Measurements from ENCODE around the gene PHLDB2. TPM values are rescaled to one million over a fixed set of nuclear protein-coding genes. Genes with fewer than 3 reads are reported as not detected.
A peak's percentile ranks its signal among the peaks of the same experiment; 100 is the strongest.

PHLDB2 gene
- total RNA-seq, 1 donor from 2014 or later = 89.9 TPM

DNA sequence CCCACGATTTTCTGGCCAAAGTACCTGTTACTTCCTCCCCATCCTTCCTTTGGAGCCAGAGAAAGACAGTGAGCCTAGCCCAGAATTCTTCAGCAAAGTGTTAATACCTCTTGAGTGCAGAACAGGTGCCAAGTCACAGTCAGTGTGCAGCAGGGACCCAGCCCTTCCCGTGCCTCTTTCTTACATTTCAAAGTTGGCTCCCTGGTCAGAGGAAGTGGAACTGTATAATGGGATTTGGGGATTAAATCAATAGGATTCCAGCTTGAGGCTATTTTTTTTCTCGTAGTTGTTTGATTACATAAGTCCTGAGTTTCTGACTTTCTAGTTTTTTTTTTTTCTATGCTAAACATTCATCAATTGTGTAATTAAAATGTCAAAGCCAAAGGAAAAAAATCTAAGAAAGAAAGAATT, 67.2 kb downstream of the PHLDB2 start:
- DNase-seq = no peak

DNA sequence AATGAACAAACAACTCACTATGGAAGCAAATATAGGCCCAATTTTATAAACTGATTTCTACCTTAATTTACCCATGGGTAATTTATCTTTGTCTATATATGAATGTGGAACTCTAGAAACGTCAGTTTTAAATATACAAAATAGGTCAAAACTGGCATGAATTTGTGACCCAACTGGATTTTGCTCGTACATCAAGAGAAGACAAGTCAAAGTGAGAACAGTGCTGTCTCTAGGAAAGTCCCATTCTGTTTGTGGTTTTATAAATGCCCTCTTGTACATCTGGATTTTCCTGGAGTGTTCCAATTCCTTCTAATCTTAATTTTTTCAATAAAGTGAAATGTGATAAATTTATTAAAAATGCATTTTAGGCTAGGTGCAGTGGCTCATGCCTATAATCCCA, 69.5 kb downstream of the PHLDB2 start:
- no peak for DNase-seq

DNA sequence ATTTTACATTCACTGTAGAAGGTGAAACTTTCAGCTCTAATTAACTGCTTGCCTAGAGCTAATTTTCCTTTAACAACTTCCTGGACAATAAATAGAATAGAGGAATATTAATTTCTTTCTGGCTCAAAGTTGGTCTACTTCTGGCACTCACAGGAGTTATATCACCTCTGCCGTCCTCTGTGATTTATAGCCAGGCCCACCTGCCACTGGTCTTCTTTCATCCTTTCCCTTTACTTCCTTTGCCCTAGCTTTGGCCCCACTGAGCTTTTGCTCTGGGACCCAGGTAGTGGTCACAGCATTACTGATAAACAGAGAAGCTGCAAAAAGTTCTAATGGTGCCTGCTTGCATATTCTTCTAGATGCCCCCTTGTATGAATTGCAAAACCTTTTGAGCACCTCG, 70.4 kb downstream of the PHLDB2 start:
- no peak for DNase-seq

DNA sequence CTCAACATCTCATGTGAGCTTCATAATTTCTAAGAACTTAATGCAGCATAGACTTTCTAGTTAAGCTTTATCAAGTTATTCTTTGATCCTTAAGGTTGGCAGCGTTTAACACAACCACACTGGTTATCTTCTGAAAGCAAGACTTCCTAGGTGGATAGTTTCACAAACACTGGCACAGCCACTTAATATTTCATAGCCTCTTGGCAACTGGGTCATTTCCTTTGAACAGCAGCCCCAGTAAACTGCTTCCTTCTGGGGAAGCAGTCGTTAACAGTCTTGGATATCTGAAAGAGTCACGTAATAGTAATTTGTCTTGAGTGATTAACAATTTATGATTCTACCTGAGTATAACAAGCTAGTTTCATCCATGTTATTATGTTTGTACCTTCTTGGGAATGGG, 73.9 kb downstream of the PHLDB2 start:
- DNase-seq = peak; percentile 76

DNA sequence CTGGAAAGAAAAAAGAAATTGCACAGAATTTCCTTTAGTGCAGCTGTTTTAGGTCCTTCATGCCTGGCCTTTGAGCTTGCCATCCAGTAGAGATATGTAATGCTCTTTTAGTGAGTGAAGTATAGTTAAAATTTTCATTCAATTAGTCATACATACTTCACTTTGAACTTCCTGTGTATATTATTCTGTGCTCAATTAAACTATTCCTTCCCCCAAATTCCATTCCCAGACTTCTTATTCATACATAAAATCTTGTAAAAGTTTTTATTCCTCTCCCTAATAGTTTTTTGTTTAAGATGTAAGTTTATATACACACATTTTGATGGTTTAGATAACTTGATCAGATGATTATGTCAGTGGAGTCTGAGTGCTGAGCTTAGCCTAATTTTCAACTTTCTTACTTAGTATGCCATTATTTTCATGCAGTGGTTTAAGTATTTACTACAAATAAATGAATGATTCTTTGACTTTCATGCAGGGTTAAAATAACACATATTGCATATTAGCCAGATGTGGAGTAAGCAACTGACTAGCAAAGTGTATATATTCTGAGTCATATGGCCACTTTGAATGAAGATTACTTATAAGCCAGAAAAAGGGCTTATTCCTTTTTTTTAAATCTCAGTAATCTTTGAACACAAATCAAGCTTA, 77.3 kb downstream of the PHLDB2 start:
- DNase-seq = peak; percentile 69

DNA sequence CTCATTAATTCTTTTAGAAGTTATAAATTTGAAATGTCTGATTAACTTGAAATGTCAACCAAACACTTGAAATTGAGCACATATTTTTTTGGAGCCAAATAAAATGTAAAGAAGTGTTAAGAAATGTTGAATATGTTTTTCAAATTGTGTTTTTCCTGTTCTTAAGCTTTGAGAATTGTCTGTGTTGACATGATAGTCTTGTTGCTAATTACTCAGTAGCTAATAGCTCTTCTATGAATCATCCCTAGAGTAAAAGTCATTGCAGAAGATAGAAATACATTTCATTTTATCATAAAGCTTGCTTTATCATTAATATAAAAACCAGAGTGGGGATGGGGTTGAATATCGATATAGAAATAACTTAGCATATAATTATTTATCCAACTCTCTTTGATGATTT, 77.9 kb downstream of the PHLDB2 start:
- DNase-seq = peak; percentile 40

DNA sequence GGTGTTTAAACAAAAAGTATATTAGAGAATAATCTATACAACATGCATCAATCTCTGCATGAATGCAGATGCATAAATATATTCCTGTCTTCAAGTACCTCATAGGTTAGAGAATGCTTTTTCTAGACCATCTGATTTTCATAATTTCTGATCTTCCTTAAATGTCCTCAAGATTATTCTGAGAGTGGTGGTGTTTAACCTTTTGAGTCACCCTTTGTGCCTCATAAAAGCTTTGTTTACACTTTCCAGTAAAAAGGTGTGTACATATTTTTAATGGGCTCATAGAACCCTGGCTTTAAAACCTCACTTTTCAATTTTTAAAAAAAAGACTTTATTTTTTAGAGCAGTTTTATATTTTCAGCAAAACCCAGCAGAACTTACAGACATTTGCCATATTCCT, 78.8 kb downstream of the PHLDB2 start:
- DNase-seq = no peak

DNA sequence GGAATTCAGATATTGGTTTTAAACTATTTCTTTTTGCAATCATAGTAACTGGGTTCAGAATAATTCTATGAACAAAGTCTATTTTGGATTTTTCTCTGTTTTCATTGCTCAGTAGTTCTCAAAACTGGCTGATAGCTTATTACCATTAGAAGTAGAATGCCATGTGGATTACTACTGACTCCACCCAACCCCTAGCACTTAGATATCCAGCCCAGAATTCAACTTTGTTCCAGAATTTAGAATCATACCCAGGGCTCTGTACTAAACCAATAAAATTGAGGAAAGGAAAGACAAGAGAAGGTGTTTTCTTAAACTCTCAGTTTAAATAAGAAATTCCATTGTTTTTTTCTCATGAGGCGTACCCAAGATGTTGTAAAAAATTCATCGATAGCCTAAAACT, 80.8 kb downstream of the PHLDB2 start:
- DNase-seq = no peak

DNA sequence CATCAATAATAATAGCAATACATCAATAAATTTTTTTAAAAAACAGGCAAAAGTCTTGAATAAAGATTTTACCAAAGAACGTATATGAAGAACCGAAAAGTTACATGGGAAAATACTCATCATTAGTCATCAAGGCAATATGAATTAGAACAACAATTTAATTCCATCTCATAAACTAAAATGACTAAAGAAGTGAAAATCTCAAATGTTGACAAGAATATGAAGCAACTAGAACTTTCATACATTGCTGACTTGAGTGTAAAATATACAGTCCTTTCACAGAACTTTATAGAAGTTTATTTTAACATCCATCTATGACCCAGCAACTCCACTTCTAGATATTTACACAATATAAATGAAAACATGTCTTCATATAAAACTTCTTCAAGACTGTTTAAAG, 84.5 kb downstream of the PHLDB2 start:
- DNase-seq = no peak

DNA sequence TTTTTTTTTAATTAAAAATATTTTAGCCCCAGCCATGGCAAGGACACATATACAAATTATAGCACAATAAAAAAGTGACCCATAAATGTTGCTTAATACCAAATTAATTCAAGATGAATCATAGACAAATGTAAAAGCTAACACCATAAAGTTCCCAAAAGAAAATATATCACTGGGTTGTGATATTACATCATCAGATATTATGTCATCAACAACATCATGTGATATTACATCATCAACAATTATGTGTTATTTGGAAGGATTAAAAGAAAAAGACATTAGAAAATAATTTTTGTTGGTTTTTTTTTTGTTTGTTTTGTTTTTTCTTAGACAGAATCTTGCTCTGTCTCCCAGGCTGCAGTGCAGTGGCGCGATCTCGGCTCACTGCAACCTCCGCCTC, 85.3 kb downstream of the PHLDB2 start:
- DNase-seq = no peak

DNA sequence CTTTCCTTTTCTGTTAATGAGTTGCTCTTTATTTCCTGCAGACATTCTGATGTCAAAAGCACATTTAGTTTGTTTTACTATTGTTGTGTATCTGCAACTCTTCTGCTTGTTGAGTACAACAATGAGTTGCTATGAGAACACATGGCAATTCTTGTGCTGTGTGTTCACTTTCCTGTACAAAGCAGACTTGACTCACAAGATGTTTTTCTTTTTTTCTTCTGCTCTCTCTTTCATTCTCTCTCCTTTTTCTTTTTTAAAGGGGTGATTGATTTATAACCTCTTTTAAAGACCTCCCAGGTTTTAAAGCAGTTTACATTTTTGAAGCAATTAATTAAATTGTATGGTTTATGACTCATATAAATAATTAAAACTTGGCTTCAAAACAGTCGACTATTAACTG, 88.2 kb downstream of the PHLDB2 start:
- DNase-seq = peak; percentile 92

DNA sequence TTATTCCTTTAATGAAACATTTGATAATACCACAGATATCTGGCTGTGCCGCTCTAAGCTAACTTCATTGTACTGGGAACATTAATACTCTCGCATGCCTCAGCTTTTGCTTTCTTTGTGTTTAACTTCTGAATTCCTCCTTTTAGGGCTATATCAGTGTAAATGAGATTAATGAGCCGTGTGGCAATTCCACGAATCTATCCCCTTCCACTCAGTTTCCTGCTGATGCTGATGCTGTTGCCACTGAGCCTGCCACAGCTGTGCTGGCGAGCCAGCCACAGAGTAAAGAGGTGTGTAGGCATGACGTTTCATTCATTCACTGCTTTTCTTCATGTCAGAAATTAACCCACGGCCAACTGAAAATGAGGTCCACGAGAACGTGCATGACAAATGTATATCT, 89.7 kb downstream of the PHLDB2 start:
- DNase-seq = no peak

DNA sequence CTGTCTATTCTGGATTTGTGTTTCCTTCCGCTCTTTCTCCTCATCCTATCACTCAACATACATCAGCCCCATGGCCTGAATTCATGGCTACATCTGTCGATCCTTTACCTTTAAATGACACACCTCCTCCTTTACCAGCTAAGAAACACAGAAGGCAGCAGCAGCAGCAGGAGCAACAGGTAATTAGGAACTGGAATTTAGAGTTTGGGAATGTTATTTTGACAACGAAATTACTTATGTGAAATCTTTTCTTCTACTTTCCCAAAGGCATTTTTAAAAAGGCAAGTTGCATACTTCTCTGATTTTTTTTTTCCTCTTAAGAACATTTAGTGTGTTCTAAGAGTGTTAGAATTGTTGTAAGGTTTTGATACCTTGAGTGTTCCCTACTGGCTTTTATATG, 90.6 kb downstream of the PHLDB2 start:
- no peak for DNase-seq

DNA sequence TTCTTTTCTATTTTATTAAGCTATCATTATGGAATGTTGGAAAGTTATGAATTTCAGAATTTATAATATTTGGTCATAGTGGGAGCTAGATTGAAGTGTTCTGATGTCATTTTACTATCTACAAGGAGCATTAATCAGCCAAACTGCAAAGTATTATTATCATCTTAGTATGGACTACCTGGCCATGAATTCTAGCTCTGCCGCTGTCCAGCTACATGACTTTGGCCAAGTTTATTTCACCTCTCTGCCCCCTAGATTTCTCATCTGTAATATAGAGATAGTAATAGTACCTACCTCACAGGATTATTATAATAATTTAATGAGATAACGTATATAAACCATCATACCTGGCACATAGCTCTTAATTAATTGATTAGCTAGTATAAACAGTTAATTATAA, 92.0 kb downstream of the PHLDB2 start:
- DNase-seq = no peak

DNA sequence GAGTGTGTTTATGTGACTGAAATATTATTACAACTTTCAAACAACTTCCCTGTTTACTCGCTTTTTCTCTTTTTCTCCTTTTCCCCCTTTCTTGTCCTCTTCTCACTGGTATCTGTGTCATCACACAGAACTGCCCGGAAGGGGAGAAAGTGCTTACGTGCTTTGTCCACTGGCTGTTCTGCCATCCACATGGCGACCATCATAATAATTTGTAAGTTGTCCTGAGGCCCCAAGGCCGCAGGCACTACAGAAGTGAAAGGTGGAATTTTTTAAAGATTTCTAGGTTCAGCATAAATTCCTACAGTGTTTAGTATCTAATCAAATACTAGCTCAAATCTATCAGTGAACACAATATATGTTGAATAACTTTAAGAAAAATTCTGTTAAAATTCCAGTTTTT, 93.0 kb downstream of the PHLDB2 start:
- no peak for DNase-seq

DNA sequence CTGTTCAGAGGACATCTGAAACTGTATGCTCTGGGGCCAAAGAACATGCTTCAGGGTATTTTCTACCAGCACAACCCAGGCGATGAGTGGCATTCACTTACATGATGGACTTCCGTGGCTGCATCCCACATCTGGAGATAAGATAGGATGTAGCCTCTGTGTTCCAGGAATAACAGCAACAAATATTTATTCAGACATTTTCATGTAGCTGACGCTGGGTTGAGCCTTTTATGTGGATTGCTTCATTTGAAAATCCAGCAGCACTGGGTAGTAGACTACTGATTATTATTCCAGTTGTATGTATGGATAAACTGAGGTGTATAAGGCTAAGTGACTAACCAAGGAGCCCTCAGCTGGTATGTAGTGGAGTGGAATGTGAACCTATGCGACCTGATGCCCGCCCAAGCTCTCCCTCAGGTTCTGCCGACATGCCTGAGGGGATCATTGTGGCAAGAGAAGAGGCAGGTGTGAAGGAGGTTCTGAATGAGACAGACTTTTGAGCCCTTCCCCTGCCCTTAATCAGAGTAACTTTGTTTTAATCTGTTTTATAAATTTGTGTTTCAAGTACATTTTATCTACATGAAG, 93.9 kb downstream of the PHLDB2 start:
- no peak for DNase-seq

DNA sequence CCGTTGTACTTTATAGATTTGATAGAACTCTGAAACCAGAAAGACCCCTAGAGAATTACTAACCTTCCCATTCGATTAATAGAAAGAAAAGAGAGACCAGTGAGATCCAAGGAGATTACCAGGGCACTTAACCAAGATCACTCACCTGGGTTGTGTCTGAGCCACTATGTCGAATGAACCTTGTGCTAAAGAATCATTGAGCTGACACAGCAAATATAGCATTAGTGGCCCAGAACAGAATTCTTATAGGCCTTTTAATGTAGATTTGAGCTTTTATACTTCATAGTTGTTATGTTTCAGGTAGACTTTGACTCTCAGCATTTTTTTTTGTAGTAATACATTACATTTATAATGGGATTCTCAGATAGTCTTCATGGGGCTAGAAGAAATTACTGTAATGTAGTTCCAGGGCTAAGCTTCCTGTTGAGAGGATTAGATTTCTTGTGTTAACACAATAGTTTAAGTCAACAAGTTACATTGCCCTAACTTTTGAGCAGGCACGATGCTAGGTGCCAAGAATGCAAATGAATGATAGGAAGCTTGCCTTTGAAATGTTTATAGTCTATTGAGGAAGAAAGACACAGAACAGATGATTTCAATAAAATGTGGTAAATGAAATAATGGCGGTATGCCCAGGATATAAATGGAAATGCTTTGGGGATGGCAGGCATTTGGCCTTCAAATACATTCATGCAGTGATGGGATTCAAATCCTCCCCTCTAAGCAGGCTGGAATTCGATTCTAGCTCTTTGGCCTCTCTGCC, 95.3 kb downstream of the PHLDB2 start:
- peak; percentile 63 for DNase-seq

DNA sequence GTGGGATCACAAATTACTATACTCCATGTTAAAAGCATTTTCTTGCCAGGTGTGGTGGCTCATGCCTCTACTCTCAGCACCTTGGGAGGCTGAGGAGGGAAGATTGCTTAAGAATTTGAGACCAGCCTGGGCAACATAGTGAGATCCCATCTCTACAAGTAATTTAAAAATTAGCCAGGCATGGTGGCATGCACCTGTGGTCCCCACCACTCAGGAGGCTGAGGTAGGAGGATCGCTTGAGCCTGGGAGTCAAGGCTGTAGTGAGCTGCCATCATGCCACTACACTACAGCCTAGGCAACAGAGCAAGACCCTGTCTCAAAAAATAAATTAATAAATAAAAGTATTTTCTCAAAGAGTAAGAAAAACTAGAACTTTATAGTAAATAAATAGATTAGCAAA, 96.8 kb downstream of the PHLDB2 start:
- no peak for DNase-seq

DNA sequence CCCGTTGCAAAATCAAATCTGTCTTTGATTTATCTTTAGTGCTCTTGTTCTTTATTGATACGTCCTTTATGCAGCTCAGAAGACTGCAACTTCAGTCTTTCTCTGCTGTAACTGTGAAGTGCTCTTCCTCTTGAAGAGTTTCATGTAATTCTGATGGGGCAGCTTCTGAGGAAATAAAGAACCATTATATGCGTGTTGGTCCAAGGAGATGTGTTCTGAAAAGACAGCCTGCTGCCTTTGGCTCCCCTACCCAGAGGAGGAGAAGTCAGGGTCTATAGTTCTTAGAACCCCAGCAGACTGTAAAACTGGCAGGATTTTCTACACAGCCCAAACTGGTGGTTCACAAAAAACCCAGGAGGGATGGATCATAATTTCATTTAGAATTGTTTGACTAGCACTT, 97.4 kb downstream of the PHLDB2 start:
- DNase-seq = no peak

DNA sequence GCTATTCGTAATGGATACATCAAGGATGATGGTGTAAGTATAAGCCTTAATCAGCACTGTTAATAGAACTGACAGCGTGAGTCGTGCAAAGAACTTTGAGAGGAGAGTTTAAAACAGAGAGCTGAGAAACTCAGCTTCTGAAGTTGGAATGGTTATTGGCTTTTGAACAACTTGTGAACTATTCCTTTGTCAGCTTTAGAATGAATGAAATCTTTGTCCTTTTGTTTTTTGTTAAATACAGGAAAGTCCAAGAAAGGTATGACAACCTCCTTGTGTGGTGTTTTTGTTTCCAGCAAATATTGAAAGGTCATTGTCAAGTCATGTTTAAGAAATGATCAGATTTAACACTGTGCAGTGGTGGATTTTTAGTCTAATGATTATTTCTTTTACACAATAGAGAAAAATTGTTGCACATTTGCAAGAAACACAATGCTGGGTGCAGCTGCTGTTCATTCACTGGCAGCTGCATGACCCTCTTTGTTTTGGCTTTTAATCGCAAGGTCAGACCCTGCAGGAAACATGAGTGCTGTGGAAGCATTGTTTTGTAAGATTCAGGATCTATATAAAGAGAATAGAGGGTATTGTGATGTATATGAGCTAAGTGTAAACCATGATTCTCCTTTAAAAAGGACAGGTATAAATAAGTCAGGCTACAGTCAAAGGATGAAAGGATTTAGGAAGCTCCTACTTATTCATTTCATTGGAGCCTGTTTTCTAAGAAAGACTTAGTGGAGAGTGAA, 98.1 kb downstream of the PHLDB2 start:
- DNase-seq = peak; percentile 92

DNA sequence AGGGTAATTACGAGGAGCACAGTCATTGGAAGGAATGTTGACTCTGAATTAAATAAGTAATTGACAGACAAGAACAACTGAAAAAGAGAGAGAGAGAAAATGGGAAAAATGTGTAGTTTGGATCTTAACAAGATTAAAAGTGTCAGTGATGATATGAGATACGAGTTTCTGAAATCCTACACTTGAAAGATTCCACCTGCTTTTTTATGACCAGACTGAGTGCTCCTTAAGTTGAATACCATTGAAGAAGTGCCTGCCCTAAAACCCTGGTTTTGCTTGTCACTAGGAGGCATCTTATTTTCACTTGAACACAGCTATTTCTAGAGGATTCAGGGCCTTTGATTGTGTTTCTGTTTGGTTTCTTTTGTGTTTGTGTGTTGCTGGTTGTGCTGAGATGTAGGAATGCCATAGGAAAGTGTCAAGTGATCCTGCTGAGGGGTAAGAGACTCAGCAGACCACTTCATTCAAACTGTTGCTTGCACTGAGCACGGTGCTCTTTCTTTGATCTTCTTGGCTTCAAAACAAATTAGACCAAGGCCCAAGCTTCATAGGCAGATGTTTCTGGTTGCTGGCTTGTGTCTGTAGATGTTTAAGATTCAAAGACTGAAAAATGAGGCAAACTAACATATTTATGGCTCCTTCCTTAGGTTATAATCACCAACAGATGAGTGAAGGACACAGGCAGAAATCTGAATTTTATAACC, 102.5 kb downstream of the PHLDB2 start:
- DNase-seq = no peak

DNA sequence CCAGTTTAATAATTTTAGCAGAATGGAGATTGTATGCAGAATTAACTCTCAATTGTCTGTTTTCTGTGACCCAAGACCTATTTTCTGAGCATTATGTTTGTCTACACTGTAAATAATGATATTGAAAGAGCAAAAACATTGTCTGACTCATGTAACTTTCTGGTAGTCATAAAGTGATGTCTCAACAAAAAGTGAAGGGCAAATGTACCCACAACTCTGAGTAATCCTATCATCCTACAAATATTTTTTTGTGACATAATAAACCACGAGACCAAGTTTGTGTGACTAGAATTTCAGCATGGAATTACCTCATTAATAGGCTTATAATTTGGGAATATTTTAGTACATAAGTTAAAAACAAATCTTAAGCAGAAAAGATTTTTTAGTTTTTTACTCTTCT, 104.4 kb downstream of the PHLDB2 start:
- peak; percentile 44 for DNase-seq

DNA sequence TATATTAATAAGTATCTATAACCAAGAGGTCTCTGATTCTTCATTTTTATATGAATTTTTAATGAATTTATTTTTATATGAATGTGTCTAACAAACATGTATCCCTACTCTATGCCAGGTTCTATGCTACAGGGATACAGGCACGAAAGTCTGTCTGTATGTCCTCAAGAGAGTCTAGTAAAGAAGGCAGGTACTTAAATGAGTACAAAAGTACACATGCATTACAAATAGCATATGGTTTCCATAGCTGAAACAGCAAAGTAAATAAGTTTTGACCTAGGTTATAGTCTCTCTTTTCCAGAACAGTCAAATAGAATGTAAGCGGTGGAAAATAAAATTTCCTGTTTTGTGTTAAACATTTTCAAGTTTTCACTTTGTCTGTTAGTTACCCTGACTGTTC, 106.4 kb downstream of the PHLDB2 start:
- no peak for DNase-seq
